ENCODE results near the gene MCHR1.
"Not testable (repeated sequence)": the region's sequence is repeated elsewhere in the genome, so short reads cannot be mapped to it uniquely, and the experiment has no call there.

DNA sequence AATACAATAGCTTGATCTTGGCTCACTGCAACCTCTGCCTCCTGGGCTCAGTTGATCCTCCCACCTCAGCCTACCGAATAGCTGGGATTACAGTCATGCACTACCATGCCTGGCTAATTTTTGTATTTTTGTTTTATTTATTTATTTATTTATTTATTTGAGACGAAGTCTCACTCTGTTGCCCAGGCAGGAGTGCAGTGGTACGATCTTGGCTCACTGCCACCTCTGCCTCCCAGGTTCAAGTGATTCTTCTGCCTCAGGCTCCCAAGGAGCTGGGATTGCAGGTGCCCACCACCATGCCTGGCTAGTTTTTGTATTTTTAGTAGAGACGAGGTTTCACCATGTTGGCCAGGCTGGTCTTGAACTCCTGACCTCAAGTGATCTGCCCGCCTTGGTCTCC is 38.4 kb downstream of the MCHR1 start:
- TF ChIP-seq, protein P1, sequence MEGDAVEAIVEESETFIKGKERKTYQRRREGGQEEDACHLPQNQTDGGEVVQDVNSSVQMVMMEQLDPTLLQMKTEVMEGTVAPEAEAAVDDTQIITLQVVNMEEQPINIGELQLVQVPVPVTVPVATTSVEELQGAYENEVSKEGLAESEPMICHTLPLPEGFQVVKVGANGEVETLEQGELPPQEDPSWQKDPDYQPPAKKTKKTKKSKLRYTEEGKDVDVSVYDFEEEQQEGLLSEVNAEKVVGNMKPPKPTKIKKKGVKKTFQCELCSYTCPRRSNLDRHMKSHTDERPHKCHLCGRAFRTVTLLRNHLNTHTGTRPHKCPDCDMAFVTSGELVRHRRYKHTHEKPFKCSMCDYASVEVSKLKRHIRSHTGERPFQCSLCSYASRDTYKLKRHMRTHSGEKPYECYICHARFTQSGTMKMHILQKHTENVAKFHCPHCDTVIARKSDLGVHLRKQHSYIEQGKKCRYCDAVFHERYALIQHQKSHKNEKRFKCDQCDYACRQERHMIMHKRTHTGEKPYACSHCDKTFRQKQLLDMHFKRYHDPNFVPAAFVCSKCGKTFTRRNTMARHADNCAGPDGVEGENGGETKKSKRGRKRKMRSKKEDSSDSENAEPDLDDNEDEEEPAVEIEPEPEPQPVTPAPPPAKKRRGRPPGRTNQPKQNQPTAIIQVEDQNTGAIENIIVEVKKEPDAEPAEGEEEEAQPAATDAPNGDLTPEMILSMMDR (IDR thresholded peaks at IDR 0.05; ENCODE audit: low read depth, low read length): not testable (repeated sequence)
- TF ChIP-seq MYC (IDR thresholded peaks at IDR 0.05; ENCODE audit: low read depth, low read length): not testable (repeated sequence)

Data from NB4 (cell line).